GM12875 (cell line): ENCODE measurements around the gene KCTD17.

Source experiments
- H3K4me3 ChIP-seq: one replicate; pipeline ENCODE4 v1.5.1; 2011; ENCODE audit warnings: low read depth, low read length, control low read depth
- TF ChIP-seq, protein P1 (sequence below): IDR thresholded peaks from 2 replicates; pipeline ENCODE4 v1.5.1; 2011; ENCODE audit warnings: low read depth, mild to moderate bottlenecking, control low read depth, inconsistent platforms, low read length, moderate library complexity, borderline replicate concordance; ENCODE audit not compliant: insufficient read depth

Gene KCTD17

DNA sequence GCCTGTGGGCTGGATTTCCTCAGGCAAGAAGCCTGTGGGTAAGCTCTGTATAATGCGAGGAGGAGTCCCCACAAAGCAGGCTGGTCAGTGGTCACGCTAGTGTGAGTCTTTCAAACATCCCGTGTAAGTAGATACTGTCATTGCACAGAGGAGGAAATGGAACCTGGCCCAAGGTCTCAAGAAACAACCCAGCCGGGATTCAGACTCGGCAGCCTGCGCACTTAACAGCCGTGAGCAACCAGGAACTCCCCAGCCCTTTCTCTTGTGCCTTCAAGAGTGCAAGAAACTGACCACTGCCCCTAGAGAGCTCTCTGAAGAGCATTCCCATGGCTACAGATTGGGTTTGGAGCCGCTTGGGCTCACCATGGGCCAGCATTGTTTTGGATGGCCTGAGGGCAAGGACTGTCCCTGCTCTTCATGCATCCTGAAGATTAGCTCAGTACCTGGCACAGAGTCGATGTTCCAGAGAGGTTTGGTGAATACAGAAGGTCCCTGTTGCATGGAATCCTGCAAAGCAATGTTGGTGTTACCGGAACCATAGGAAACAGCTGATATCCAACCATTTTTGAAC is 26.0 kb upstream of the KCTD17 start:
- H3K4me3 ChIP-seq = no peak overlapping the region
- TF ChIP-seq, protein P1, sequence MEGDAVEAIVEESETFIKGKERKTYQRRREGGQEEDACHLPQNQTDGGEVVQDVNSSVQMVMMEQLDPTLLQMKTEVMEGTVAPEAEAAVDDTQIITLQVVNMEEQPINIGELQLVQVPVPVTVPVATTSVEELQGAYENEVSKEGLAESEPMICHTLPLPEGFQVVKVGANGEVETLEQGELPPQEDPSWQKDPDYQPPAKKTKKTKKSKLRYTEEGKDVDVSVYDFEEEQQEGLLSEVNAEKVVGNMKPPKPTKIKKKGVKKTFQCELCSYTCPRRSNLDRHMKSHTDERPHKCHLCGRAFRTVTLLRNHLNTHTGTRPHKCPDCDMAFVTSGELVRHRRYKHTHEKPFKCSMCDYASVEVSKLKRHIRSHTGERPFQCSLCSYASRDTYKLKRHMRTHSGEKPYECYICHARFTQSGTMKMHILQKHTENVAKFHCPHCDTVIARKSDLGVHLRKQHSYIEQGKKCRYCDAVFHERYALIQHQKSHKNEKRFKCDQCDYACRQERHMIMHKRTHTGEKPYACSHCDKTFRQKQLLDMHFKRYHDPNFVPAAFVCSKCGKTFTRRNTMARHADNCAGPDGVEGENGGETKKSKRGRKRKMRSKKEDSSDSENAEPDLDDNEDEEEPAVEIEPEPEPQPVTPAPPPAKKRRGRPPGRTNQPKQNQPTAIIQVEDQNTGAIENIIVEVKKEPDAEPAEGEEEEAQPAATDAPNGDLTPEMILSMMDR = no peak

DNA sequence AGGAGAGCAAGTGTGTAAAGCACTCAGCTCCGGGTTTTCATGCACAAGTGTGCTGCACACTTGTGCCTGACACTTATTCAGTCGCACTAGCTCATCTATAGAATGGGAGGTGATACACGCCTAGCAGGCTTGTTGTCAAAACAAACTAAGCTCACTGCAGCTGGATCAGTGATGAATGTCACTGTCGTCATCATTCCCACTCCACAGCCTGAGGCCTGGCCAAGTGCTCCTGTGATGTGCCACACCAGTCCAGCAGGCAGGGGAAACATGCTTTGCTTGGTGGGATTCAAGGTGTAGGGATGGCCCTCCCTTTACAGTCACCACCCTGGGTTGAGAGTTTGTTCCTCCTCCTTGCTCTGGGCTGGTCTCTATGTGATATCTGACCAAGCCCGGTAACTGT is 25.2 kb upstream of the KCTD17 start:
- H3K4me3 ChIP-seq = no peak overlapping the region
- TF ChIP-seq, protein P1 = no peak

DNA sequence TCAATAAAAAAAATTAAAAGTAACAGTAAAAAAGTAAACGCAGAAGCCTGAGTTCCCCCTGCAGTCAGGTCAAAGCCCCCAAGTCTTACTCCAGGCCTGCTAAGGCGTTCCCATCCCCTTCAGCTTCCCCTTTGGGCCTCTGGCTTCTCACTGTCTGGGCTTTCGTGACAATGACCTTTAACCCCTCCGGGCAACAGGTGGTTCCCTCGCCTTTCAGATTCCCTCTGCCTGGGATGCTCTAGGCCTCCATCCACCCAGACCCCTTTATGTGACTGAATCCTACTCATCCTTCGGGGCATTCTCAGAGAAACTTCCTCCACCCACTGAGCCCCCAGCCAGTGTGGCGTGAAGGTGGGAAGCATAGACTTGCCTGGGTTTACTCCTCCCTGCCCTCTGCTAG is 24.0 kb upstream of the KCTD17 start:
- TF ChIP-seq, protein P1 = no peak
- no peak overlapping the region for H3K4me3 ChIP-seq

DNA sequence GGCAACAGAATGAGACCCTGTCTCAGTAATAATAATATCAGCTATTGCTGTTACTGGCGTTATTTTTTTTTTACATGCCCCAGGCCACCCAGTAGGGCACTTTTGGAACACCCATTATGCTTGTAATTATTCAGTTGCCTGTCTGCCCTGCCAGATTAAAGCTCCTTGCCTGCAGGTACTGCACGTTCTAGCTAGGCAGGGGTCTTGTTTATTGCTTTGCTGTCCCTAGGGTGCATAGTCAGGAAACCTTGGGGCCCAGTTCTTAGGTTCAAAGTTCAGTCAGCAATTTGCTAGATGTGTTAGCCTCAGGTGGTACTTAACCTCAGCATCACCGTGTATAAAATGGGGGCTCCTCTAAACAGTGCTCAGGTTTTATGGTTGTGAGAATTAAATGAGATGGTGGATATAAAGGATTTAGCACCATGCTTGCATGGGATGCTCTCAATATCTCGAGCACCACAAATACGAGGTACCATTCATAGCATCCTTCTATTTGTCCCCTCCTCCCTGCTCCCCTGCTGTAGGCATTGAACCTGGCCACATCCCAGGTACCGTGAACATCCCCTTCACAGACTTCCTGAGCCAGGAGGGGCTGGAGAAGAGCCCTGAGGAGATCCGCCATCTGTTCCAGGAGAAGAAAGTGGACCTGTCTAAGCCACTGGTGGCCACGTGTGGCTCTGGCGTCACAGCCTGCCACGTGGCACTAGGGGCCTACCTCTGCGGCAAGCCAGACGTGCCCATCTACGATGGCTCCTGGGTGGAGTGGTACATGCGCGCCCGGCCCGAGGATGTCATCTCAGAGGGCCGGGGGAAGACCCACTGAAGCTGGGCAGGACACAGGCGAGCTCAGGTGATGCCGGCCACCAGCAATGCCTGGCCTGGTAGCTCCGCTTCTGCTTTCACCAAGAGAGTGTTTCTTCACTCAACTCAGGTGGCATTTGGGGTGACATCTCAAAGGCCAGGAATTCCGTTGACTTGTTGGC is 22.6 kb upstream of the KCTD17 start:
- TF ChIP-seq, protein P1 = no peak
- H3K4me3 ChIP-seq = no peak overlapping the region

DNA sequence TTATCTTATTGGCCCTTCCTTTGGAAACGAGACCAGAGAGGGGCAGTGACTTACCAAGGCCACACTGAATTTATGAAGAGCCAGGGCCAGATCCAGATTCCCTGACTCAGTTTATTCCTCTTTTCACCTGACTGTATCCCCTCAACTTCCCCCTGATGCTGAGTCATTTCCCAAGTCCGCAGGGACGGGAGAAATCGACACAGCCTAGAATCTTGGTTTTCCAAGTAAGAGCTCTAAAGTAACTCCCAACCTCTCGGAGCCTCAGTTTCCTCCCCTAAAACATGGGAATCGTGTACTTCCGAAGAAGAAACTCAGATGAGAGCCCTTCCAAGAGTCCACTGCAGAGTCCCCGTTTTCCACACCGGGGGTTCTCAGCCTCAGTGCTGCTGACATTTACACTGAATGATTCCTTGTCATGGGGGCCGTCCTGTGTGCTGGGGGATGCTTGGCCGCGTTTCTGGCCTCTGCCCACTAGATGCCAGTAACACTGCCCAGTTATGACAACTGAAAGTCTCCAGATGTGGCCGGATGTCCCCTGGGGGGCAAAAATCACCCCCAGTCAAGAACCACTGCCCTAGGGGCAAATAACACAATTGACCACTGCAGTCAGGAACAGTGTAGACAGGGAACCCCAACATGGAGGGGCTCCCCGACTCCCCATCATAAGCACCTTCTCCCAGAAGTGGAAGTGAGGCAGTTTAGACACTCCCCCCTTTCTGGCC is 20.8 kb upstream of the KCTD17 start:
- TF ChIP-seq, protein P1 = no peak

DNA sequence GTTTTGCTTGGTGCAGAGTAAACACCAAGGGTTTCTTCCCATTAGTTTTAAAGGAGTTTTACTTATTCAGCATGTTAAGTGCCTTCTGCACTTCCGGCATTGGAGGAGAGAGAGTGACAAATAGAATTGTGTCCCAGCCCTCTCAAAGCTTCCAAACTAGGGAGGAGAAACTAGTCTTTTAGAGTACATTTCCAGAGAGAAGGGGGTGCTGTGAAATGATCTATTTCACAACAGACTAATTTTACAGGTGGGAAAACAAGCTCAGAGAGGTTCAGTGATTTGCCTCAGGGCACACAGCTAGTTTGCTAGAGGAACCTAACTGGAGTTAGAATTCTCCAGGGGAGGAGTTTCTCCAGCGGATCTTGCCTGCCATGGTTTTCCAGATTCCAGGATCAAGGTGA is 19.4 kb upstream of the KCTD17 start:
- H3K4me3 ChIP-seq = no peak overlapping the region
- TF ChIP-seq, protein P1 = no peak

More for the DNA sequence above, 20.8 kb upstream of the KCTD17 start:
- no peak overlapping the region for H3K4me3 ChIP-seq
